Activated CD4-positive, alpha-beta T cell treated with anti-CD3 and anti-CD28 coated beads, Interleukin-2, Interleukin-6, amounts not matched to agents 100 ng/mL and 50 ng/mL, durations not matched to agents 16 hours and 8 hours (primary cell): ENCODE data around the gene TRABD.
"Not testable (repeated sequence)": the region's sequence is repeated elsewhere in the genome, so short reads cannot be mapped to it uniquely, and the experiment has no call there.

Experiments used
- DNase-seq: peaks from one replicate; pipeline ENCODE4 v3.0.0-alpha.2; 2020

Gene TRABD

DNA sequence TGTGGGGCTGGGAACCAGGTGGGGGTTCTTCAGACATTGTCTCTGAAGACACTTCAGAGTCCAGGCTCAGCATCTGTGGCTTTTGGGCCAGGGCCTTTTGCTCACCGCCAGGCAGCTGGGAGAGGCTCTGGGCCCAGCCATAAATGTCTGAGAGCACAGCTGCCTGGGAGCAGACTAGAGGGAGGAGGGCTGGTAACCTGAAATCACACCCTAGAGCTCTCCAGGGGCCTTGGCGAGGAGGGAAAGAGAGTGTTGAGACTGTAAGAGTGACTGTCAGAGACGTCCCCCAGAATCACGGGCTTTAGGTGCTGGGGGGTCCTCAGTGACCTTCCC is 4.1 kb downstream of the TRABD start:
- no peak for DNase-seq

DNA sequence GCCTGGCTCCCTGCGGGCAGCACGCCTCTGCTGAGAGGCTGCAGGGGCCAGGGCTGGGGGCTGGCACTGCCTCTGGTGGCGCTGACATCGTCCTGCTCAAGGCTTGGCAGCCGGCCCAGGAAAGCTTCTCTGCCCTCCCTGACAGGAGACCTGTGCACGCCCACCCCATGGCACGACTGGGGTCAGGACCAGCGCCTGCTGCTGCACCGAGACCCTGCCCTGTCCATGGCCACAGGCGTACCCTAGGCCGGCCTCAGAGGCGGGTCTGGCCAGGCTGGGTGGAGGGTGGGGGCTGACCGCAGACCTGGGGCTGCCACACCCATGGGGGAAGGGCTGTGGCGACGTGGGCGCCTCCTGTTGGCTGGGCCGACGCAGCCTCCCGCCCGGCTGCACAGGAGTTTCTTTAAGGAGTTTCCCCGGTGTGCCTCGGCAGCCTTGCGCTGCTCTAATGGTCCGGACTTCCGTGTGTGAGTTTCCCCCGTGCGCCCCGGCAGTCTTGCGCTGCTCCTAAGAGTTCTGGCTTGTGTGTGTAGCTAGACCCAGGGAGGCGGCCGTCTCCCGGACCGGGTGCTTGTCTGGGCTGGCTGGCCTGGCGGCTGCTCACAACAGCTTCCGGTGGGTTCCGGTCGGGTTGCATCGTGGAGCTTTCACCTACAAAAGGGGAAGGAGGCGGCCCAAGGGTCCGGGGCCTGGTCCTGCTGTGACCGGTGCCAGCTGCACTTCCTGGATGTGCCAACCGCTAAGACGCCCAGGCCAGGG is 4.6 kb downstream of the TRABD start:
- DNase-seq, result peak; percentile 87

DNA sequence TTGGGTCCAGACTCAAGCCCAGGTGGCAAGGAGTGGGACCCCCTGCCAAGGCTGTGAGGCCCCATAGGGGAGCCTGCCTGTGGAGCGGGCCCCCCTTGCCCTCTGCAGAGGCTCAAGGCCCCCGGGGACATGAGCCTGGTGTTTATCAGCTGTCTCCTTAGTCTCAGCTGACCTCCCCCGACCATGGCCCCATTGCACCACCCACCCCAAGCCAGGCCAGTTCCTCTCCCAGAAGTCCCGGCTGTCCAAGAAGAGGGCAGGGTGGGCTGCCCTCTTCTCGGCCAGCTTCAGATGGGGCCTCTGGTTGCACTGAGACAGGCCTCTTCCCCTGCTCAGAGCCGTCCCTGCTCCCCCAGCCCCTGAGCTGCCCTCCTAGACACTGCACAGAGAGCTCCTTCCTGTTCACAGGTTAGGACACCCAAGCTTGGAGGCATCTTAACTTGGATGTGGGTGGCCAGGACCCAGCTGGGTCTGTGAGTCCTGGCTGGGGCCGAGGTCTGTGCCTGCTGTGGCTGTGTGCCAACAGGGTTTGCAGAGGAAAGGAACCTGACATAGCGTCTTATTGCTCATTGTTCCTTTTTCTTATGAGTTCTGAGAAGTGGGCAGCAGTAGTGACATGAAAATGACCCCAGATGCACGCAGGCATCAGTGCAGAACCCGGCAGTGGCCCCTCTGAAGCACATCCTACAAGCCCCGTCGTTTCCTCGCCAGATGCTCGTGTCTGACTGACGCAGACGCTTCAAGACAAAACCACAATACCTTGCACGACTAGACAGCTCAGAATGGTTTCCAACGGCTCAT is 5.4 kb downstream of the TRABD start:
- DNase-seq, result peak; percentile 79

DNA sequence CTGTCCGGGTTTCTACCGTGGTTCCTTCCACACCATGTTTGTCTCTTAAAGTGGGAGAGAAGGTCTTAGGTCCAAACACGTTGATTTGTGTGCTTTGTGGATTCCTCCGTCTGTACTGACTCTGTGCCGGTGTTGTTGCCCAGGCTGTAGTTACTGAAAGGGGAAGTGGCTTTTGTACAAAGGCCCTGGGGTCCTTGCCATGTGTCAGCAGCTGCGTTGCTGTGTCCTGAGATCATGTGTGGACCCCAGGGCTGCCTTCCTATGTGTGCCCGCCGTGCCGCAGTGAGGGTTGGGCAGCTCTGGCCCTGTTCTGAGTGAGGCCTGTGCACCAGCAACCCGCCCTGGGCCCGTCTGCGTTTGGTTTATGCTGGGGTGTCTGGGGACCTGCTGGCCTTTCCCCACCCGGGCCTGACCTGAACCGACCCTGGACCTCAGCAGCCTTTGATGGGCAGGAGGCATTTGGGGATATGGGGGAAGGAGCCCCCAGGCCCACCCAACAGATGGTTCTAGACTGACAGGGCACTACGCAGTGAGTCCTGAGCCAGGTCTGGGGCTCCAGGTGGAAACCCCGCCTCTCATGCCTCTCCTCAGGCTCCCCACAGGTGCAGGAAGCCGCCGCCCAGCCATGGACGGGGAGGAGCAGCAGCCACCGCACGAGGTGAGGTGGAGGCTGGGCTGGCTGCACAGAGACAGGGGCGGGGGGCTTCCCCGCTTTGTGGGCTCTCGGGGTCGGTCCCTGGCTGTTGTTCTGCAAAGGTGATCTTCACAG is 6.9 kb downstream of the TRABD start:
- DNase-seq, result no peak

DNA sequence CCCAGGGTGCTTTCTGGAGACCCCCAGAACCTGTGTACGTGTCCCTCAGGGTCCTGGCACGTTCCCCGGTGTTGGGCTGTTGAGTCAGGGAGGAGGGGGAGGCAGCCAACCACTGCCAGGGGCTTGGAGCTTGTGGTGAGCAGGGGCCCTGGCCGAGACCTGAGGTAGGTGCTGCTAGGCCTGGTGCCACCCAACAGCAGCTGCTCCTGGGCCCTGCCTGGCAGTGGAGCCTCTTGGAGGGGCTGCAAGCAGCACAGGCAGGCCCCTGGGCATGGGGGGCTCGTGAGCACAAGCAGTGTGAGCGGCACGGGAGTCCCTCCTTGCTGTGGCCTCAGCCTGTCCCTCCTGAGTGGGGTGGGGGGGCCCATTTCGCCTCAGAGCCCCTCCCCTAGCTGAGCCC is 7.9 kb downstream of the TRABD start:
- no peak for DNase-seq

DNA sequence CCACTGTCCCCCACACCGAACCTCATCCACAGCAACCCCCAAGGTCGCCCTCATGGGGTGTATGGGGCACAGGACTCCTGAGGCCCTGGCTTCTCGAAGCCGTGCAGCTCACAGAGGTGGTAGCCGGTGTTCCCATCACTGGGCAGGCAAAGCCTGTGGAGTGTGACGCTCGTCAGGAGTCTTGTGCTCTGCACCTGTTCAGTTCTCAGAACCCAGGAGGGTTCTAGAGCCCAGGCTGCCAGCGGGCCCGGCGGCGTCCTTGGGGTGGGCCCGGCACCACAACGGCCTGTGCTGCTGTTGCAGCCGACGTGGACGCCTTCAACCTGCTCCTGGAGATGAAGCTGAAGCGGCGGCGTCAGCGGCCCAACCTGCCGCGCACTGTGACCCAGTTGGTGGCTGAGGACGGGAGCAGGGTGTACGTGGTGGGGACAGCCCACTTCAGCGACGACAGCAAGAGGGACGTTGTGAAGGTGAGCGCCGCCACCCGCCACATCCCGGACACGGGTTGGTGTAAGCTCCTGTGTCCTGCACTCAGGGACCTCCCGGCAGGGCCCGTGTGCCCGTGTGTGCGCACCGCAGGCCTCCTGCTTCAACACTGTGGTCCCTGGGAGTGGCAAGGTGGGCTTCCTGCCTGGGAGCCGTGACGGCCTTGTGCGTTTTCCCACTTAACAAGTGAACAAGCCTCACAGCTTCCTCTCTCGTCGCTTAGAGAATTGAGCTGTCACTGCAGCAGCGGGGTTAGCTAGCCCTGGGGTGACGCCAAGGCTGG is 8.5 kb downstream of the TRABD start:
- no peak for DNase-seq

DNA sequence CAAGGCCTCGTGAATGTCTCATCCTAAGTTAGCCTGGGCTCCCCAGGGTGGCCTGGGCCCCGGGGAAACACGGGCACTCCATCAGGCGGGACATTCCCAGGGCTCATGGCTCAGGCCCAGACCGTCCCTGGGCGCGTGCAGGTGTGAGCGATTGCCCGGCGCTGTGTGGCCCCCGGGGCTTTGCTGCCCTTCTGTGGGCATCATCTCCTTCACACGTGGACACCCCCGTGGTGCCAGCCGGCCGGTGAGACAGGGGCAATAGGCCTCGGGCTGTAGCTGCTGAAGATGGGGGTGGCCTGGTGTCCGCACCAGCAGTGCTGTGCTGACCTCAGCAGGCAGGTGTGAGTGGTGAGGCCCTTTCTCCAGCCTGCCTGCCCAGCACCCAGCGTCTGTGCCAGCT is 10.5 kb downstream of the TRABD start:
- DNase-seq, result no peak

DNA sequence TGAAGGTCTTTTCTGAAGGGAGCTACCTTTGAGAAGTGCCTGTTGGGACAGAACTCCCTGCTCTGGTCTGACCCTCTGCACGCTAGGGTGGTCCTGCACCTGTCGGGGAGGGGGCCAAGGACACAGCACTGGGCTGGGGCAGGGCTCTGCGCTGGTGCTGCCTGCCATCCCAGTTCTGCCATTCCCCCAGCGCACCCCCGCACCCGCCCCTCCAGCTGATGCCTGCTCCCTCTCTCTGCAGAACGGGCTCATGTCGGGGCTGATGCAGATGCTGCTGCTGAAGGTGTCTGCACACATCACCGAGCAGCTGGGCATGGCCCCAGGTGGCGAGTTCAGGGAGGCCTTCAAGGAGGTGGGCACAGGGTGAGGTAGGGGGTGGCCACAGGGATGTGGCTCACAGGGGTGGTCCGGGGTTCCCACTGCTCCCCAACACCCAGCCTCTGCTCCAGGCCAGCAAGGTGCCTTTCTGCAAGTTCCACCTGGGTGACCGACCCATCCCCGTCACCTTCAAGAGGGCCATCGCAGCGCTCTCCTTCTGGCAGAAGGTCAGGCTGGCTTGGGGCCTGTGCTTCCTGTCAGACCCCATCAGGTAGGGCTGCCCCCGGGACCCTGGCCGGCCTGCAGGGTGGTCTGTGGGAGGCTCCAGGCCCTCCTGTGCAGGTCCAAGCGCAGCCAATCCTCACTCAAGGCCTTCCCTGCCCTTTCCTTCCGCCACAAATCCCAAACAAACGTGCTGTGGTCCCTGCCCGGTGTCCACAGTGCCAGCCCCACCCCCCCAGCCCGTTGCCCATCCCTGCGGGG is 11.5 kb downstream of the TRABD start:
- DNase-seq, result no peak

DNA sequence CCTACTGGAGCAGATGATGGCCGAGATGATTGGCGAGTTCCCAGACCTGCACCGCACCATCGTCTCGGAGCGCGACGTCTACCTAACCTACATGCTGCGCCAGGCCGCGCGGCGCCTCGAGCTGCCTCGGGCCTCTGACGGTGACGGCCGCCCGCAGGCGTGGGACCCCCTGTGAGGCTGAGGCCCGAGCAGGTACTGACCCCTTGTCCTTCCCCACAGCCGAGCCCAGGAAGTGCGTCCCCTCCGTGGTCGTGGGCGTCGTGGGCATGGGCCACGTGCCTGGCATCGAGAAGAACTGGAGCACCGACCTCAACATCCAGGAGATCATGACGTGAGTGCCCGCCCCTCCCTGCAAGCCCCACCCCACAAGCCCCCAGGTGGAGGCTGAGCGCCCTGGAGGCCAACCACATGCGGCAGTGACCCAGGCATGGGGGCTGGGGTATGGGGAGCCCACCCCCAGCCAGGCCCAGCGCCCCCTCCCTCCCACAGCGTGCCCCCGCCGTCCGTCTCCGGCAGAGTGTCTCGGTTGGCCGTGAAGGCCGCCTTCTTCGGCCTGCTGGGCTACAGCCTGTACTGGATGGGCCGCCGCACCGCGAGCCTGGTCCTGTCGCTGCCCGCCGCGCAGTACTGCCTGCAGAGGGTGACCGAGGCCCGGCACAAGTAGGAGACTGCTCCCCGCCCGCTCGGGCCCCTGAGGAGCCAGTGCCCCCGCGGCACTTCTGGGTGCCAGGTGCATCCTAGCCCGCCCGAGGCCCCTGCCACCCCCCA is 12.3 kb downstream of the TRABD start:
- DNase-seq, result no peak

DNA sequence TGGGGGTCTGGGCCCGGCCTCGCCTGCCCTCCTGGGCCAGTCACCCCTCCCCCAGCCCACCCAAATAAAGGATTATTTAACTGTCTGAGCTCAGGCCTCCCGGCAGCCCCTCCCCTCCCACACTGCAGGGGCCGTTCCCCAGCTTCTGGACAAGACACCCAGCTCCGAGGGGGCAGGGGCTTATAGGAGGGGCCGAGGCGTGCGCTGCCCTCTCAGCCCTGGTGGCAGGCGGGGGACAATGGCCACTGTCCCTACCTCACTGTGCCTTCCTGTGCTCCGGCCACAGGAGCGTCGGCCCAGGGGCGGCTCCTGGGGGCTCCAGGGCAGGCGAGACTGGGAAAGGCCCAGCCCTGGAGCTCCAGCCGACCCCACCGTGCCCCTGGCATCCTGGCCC is 12.9 kb downstream of the TRABD start:
- DNase-seq, result no peak

DNA sequence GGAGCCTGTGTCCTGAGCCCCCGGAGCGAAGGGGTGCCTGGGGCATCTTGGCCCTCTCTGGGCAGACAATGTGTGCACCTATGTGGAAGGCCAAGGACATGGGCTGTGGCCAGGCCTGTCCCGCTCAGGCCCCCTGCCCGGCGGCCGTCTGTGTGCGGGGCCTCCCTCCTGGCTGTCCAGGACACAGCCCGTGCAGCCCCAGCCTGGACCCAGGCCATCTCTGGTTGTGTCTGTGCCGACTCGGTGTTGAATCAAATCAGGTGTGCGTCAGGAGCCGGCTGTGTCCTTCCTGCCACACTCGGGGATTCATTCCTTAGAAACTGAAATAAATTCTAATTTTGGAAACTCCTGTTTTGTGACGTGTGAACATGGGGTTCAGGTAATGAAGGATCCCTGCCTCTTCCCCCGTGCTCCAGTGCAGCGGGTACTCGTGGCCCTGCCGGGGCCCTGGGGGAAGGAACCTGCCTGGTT is 13.6 kb downstream of the TRABD start:
- DNase-seq, result no peak

DNA sequence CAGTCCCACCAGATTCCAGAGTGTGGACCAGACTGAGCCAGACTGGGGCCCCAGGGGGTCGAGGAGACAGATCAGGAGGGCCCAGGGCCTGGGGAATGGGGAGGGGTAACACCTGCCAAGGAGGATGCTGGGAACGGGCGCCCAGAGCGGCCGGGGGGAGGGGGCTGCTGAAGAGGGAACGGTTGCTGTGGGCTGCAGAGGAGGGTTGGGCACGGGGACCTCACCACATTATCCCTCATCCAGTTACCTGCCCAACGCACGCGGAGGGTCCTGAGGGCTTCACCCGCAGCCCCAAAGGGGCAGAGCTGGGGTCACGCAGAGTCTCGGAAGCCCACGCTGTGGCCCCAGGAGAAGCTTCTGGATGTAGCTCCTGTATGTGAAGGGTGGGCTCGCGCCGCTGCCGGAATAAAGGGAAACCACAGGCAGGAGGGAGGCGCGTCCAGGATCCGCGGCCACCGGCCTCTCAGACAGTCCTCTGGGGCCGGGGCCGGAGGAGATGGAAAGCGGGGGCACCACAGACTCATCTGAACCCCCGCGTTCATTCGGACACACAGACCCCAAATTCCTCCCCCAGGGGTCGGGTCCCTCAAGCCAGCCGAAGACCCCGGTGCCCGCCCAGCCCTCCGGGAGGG is 14.2 kb downstream of the TRABD start:
- DNase-seq, result no peak

DNA sequence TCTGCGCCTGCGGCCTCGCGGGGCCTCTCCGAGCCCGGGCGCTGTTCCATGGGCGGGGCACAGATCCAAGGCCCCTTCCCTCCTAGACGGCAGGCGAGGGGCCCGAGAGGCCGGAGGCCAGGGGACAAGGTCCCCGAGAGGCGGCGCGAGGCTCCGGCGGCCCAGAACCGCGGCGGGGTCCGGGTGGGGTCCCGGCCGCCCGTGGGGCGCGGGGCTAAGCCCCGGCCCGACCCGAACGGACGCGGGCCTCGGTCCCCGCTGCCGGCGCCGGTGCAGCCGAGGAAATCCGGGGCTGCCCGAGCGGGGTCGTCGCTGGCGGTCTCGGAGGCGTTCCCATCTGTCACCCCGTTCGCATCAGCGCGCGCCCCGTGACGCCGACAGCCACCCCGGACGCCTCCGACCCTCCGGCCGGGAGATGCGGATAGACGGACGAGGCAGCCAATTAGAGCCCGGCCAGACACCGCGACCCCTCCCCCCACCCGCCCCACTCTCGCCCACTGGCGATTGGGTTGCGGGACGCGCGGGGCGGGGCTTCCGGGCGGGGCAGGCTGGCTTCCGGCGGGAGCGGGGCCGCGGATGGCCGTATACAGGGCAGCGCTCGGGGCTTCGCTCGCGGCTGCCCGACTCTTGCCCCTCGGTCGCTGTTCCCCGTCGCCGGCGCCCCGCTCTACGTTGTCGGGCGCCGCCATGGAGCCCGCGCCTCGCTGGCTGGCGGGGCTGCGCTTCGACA is 14.9 kb downstream of the TRABD start, which contains the start of gene SELENOO:
SELENOO (plus strand) TSS at position 551 of the 730 bp plus-strand sequence; CDS start at position 577, 26 bp downstream.
- peak; percentile 94 for DNase-seq

DNA sequence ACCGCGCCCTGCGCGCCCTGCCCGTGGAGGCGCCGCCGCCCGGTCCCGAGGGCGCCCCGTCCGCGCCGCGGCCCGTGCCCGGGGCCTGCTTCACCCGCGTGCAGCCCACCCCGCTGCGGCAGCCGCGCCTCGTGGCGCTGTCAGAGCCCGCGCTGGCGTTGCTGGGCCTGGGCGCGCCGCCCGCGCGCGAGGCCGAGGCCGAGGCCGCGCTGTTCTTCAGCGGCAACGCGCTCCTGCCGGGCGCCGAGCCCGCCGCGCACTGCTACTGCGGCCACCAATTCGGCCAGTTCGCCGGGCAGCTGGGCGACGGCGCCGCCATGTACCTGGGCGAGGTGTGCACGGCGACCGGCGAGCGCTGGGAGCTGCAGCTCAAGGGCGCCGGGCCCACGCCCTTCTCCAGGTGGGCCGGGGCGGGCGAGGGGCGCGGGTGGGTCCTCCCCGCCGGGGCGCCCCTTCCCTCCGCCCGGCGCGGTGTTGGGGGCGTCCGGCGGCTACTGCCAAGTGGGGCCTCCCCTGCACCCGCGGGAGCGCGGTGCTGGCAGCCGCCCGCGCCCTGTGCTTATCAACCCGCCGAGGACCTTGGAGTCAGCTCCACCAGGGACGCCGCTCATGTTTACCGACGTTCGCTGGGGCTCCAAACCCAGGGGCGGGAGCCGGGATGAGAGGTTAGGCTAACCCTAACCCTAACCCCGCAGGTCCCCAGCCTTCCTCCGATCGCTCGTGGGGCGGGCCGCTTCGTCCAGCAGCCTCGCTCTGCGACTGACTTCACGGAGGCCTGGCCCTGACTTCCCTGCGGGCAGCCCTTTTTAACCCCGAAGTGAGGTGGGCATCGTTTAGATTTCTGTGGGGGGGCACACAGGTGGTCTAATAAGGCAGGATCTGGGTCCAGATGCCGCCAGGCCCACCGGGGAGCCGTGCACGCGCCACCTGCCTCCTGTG is 15.7 kb downstream of the TRABD start:
- DNase-seq, result no peak

DNA sequence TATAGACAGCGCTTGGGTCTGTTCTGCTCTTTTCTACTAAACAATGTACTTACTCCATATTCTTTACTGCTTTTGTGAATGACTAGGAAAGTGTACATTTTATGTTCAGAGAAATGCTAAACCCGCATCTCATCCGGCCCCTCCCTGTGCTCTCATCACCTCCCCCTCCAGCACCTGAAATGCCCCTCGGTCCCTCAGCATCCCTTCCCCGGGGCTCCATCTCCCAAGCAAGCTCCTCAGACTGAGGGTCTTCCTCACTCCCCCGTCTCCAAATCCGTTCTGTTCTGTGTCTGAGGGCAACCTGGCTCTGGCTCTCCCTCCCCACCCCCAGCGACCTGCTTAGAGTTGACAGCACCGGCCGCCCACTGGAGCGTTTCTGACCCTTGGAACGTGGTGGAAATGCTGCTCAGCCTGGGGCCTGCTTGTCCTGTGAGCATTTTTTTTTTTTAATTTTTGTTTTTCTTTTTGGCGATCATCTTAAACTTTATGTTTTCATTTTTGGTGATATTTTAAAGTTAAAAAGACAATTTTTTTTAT is 16.5 kb downstream of the TRABD start:
- no peak for DNase-seq

DNA sequence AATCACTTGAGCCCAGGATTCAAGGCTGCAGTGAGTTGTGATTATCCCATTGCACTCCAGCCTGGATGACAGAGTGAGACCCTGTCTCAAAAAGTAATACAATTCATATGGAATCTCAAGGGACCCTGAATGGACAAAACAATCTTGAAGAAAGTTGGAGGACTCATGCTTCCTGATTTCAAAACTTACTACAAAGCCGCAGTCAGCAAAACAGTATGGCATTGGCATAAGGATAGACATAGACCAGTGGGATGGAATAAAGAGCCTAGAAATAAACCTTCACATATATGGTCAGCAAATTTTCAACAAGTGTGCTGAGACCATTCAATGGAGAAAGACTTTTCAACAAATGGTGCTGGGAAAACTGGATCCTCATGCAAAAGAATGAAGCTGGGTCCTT is 17.6 kb downstream of the TRABD start:
- no peak for DNase-seq

DNA sequence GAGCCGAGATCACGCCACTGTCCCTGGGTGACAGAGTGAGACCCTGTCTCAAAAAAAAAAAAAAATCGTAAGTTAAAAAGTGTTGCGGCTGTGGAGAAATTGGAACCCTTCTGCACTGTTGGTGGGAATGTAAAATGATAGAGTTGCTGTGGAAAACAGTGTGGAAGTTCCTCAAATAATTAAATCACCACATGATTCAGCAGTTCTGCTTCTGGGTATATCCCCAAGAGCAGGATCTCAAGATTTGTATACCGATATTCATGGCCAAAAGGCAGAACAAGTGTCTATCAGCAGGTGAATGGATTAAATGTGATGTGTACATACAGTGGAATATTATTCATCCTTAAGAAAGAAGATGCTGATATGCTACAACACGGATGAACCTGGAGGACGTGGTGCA is 18.9 kb downstream of the TRABD start:
- no peak for DNase-seq

DNA sequence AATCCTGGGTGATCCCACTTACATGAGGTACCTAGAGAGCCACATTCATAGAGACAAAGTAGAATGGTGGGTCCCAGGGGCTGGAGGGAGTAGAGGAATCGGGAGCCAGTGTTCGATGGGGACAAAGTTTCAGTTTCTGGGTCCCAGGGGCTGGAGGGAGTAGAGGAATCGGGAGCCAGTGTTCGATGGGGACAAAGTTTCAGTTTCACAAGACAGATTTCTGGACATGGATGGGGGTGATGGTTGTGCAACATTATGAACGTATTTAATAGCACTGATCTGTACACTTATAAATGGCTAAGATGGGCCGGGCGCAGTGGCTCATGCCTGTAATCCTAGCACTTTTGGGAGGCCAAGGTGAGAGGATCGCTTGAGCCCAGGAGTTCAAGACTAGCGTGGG is 19.3 kb downstream of the TRABD start:
- not testable (repeated sequence) for DNase-seq
